ENCODE data around the gene KIF14.

GRCh38 chr1:200653022-200653462 lies 32.5 kb upstream of the KIF14 start:
- TF ChIP-seq CTCF (conservative IDR thresholded peaks at IDR 0.05; ENCODE audit: low read depth, low read length) (no peak), EZH2 (IDR thresholded peaks at IDR 0.05; ENCODE audit: borderline replicate concordance, low read depth, low read length, poor library complexity, severe bottlenecking) (no peak)
